Ovary (tissue), 9 donors: Measurements from ENCODE around the gene TIMM10. TPM values are rescaled to one million over a fixed set of nuclear protein-coding genes. Genes with fewer than 3 reads are reported as not detected.

Experiments used
- DNase-seq, 5 donors: peaks; one replicate each; pipeline ENCODE4 v3.0.0-alpha.2; 2019 to 2020
- H3K27ac ChIP-seq, 2 donors: fragments of 200-600 bp; one replicate each; pipeline versions ENCODE4 v1.5.1 to v1.8.0; 2019 to 2022
- H3K27me3 ChIP-seq: fragments of 200-600 bp; one replicate; pipeline ENCODE4 v1.8.0; 2022
- H3K36me3 ChIP-seq: fragments of 200-600 bp; sonication (generic); one replicate; pipeline ENCODE4 v1.5.1; 2019
- H3K4me1 ChIP-seq: one replicate; pipeline ENCODE4 v1.8.1; 2013; ENCODE audit warnings: mild to moderate bottlenecking, moderate library complexity; ENCODE audit not compliant: insufficient read depth
- H3K4me3 ChIP-seq: fragments of 200-600 bp; sonication (generic); one replicate; pipeline ENCODE4 v1.5.1; 2017
- H3K9me3 ChIP-seq, 2 donors: fragments of 200-600 bp in 1 of 2; sonication (generic) in 1 of 2; one replicate each; pipeline versions ENCODE4 v1.5.1 to v1.8.1; 2013 to 2019; ENCODE audit warnings: mild to moderate bottlenecking in 1 of 2, moderate library complexity in 1 of 2
- EP300 ChIP-seq: sonication (generic); formaldehyde crosslinking; IDR thresholded peaks from one replicate; pipeline ENCODE4 v1.6.1; 2017; ENCODE audit warnings: antibody characterized with exemption
- POLR2A ChIP-seq: fragments of 450-650 bp; IDR thresholded peaks from one replicate; pipeline ENCODE4 v1.6.1; 2017; ENCODE audit warnings: antibody characterized with exemption, mild to moderate bottlenecking, moderate library complexity
- WGBS, 3 donors: extraction: QIAGEN DNeasy Blood & Tissue Kit in 1 of 3; methylation state at CpG; one replicate each; pipeline versions ENCODE4 v1.1.5 to v1.1.7; 2013 to 2017; 5-methylcytosine and 5-hydroxymethylcytosine counted together
- intact Hi-C, 4 donors: fragments of 100-400 bp; cut with DNase I; formaldehyde crosslinking; loops; one replicate each; pipeline versions ENCODE4 v1.11.0 to v1.15.1; 2022 to 2023
- polyA plus RNA-seq, 2 donors: library from polyadenylated mRNA; stranded (reverse); fragments of 200-250 nt in 1 of 2; fragments of 350-450 nt in 1 of 2; fragmentation: Illumina TruSeq in 1 of 2; extraction: RNeasy Lipid Tissue Mini Kit (QIAGEN cat#74804) in 1 of 2; gene quantifications; one replicate each; pipeline ENCODE4 v1.2.3, GENCODE V29; 2013 to 2014
- total RNA-seq, 7 donors: library from RNA; depleted of rRNA in 2 of 7; stranded (reverse); fragments of >200 nt in 2 of 7; fragmentation: NEBNext Ultra II Directional in 3 of 7; extraction: Animal tissue kit (Norgen Biotek cat#: 25700) in 3 of 7; gene quantifications; one replicate each; pipeline versions ENCODE4 v1.1.0 to v1.2.4, GENCODE V29; 2016 to 2023
- TF ChIP-seq, protein P1 (sequence below), 3 donors: fragments of 450-650 bp in 2 of 3; fragments of 200-600 bp in 1 of 3; IDR thresholded peaks; one replicate each; pipeline versions ENCODE4 v1.5.1 to v1.8.0; 2016 to 2022; ENCODE audit warnings: antibody characterized with exemption in 3 of 3, mild to moderate bottlenecking in 1 of 3
- donor health status: DM: no; HTN: no; CAD: no; lungs with moderate emphysema.
- donor health status: DM: no; HTN: no; CAD: no.
- donor health status: Bipolar disorder and iron deficiency.
- donor health status: DM: yes; HTN: yes; CAD: no.
- donor health status: DM: no; HTN: no; CAD: no.
- donor health status: DM: yes; HTN: yes; CAD: no.

TIMM10 gene
- total and polyA plus RNA-seq, 9 donors: 23.4 to 42.0 (median 36.6) TPM

DNA sequence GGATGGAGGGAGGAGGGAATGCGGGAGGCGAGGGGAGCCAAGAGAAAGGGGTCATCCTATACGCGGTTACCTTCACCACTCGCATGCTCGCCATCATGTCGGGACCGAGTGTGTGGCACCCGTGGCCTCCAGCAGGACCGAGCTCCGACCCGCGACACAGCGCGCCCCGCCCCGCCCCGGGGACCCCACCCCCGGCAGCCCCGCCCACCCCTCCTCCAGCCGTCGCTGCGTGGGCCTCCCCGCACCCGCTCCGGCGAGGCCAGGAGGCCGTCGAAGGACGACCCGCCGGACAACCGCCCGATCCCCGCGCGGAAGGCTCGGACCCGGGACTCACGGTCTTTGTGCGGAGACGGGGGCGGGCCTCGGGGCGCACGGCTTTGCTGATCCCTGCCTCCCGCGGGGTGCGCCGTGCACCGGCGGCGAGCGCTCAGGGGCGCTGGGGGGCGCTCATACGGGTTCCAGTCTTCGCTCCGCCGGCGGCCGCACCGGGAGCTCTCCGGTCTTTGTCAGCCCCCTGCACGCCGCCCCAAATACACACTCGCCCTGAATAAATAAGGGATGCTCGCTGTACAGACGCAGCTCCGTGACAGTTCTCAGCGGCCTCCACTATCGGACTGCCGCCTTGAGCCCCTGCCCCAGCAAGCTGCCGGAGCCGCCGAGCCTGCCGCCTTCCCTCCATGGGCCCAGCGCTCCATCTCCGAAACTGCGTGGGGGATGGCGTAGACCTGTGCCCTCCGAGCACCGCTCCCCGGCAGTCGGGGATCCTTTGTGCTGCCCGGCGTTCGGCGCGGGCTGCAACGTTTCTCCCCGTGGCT lies 37.2 kb upstream of the TIMM10 start, which contains the start of gene UBE2L6:
TSS of gene UBE2L6 (minus strand) at position 158 of the 815 bp plus-strand sequence. CDS start at position 97, 61 bp downstream.
- H3K36me3 ChIP-seq: no peaks in the 10 kb centered on the region
- H3K4me1 ChIP-seq: peaks cover 10% of the 10 kb centered on the region
- intact Hi-C loops: loop anchor here (2.0 to 5.0 kb wide), 2 partner anchors 73 to 75 kb away; no protein-coding TSS in a partner anchor
- DNase-seq: peak; percentile 64 to 82 (median 74)
- 1% methylated on average over 75 to 92 of the region's 92 CpGs for WGBS, 3 donors
- TF ChIP-seq POLR2A (peak; percentile 51), EP300 (no peak)
- TF ChIP-seq, protein P1, sequence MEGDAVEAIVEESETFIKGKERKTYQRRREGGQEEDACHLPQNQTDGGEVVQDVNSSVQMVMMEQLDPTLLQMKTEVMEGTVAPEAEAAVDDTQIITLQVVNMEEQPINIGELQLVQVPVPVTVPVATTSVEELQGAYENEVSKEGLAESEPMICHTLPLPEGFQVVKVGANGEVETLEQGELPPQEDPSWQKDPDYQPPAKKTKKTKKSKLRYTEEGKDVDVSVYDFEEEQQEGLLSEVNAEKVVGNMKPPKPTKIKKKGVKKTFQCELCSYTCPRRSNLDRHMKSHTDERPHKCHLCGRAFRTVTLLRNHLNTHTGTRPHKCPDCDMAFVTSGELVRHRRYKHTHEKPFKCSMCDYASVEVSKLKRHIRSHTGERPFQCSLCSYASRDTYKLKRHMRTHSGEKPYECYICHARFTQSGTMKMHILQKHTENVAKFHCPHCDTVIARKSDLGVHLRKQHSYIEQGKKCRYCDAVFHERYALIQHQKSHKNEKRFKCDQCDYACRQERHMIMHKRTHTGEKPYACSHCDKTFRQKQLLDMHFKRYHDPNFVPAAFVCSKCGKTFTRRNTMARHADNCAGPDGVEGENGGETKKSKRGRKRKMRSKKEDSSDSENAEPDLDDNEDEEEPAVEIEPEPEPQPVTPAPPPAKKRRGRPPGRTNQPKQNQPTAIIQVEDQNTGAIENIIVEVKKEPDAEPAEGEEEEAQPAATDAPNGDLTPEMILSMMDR (IDR thresholded peaks at IDR 0.05): peak in 2 of 3 donors; percentile 90 to 93
- H3K9me3 ChIP-seq: no peaks in the 10 kb centered on the region
- peak within 1 kb of the TSS; percentile 78 to 85 for H3K27ac ChIP-seq
- H3K27me3 ChIP-seq: no peaks in the 10 kb centered on the region
- H3K4me3 ChIP-seq: peak within 1 kb of the TSS; percentile 76

- intact Hi-C loops: loop anchor here in 3 of 4 donors (2.0 to 5.0 kb wide), 2 partner anchors 74 to 75 kb away; no protein-coding TSS in a partner anchor
- DNase-seq: no peak
- WGBS, 3 donors: 1 to 4% (median 2%) methylated on average over 15 of the region's 15 CpGs
Measured at GRCh38 chr11:57566905-57567514, 36.5 kb upstream of the TIMM10 start.

DNA sequence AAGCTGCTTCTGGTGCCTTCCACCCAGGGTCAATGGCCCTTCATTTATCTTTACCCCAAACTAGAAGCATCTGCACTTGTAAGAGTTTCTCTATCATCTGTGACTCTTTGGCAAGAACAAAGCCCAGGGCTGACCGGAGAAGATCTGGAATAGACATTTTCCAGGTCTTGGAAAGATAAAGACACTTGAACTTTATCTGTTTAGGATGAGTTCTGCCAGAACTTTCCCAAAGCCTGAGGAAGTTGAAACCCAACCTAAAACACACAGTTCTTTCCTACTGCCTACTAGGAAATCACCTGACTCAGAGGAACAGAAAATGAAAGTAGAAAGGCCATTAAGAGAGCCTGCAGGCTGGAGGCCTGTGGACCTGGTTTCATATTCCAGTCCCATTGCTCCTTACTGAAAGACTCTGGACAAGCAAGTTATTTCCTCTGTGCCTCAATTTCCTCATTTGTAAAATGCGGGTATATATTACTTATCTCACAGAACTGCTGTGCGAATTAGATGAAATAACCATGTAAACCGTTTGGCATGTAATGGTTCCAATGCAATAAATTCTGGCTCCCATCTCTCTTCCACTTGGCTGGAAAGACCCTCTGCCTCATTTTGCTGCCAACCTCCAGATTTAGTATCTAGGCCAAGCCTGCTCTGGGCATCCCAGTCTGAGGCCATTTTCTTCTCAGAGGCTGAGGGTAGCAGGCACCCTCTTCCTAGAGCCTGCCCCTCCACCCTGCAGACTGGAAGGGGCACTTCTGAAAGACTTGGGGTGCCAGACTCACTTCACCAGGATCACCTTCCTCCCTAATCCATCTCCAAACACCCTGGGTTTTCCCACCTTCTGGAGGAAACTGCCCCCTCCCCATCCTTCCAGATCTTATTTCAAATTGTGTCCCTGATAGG lies 35.7 kb upstream of the TIMM10 start:
- peak overlapping the region; percentile 78 to 85 for H3K27ac ChIP-seq
- no peaks in the 10 kb centered on the region for H3K36me3 ChIP-seq
- H3K9me3 ChIP-seq: no peaks in the 10 kb centered on the region
- peaks cover 10% of the 10 kb centered on the region for H3K4me1 ChIP-seq
- H3K4me3 ChIP-seq: peak overlapping the region; percentile 76
- WGBS, 3 donors: 13 to 18% (median 17%) methylated on average over 4 of the region's 4 CpGs
- TF ChIP-seq, protein P1 (IDR thresholded peaks at IDR 0.05): no peak
- TF ChIP-seq POLR2A: no peak
- no peak for TF ChIP-seq EP300
- peak in 2 of 5 donors; percentile 14 to 46 for DNase-seq
- no peaks in the 10 kb centered on the region for H3K27me3 ChIP-seq
- intact Hi-C loops: loop anchor here in 3 of 4 donors (2.0 to 5.0 kb wide), 2 partner anchors 75 to 76 kb away; no protein-coding TSS in a partner anchor

More at GRCh38 chr11:57566905-57567514, 36.5 kb upstream of the TIMM10 start:
- Histone ChIP-seq H3K27me3 (no peaks in the 10 kb centered on the region), H3K4me3 (peak overlapping the region; percentile 76), H3K4me1 (peaks cover 10% of the 10 kb centered on the region), H3K36me3 (no peaks in the 10 kb centered on the region), H3K27ac (peak overlapping the region; percentile 78 to 85), H3K9me3 (no peaks in the 10 kb centered on the region)
- TF ChIP-seq POLR2A: no peak
- no peak for TF ChIP-seq EP300
- TF ChIP-seq, protein P1 (IDR thresholded peaks at IDR 0.05): no peak

- 54 to 70% (median 59%) methylated on average over 4 of the region's 4 CpGs for WGBS, 3 donors
- Histone ChIP-seq H3K9me3 (no peaks in the 10 kb centered on the region), H3K27me3 (no peaks in the 10 kb centered on the region), H3K4me3 (no peak overlapping the region), H3K36me3 (no peaks in the 10 kb centered on the region), H3K27ac (no peak overlapping the region), H3K4me1 (peaks cover 3% of the 10 kb centered on the region)
- DNase-seq: no peak
- intact Hi-C loops: no loop called here
- TF ChIP-seq POLR2A (no peak), EP300 (no peak)
- TF ChIP-seq, protein P1 (IDR thresholded peaks at IDR 0.05): no peak
Measured at GRCh38 chr11:57562596-57562995, 32.0 kb upstream of the TIMM10 start.
